A549 (cell line): ENCODE results near the gene PAX3. TPM values are rescaled to one million over a fixed set of nuclear protein-coding genes. Genes with fewer than 3 reads are reported as not detected.

Experiments
- ATAC-seq, 2 experiments: fragments of 200-7000 bp in 1 of 2; fragments of >200 bp in 1 of 2; cut with Nextera tagmentation in 1 of 2; cut with Tn5 transposase in 1 of 2; 3 replicates each; pipeline versions ENCODE4 v1.8.0 to v1.9.1; 2018 to 2020; ENCODE audit warnings: mild to moderate bottlenecking in 1 of 2, moderate library complexity in 1 of 2
- CTCF ChIA-PET: fragments of 300-600 bp; sonication (Branson Sonifier 250); formaldehyde crosslinking; extraction: SDS; loops from one replicate; lab custom pipeline; 2021; ENCODE audit warnings: antibody characterized with exemption, inconsistent platforms; lab: Yijun Ruan, JAX
- POLR2A ChIA-PET: fragments of 350-600 bp; formaldehyde crosslinking; extraction: SDS; loops from one replicate; lab custom pipeline; 2021; ENCODE audit warnings: antibody characterized with exemption, inconsistent platforms; lab: Yijun Ruan, JAX
- DNase-seq, 2 experiments: peaks; one replicate each; pipeline versions ENCODE4 v3.0.0 to v3.0.0-alpha.2; 2011 to 2016; ENCODE audit warnings: low read depth in 1 of 2, low spot score in 1 of 2
- FAIRE-seq: peaks from 2 replicates; lab custom pipeline; 2011; peaks lifted over from hg19 to GRCh38; lab: Jason Lieb, UNC
- H3K27ac ChIP-seq, 2 experiments: fragments of >200 bp; sonication (Bioruptor Twin); formaldehyde crosslinking; 3 replicates each; pipeline ENCODE4 v1.5.1; 2016 to 2017
- H3K4me1 ChIP-seq: fragments of >200 bp; sonication (Bioruptor Twin); formaldehyde crosslinking; 3 replicates; pipeline ENCODE4 v1.6.1; 2016
- H3K4me2 ChIP-seq: fragments of >200 bp; sonication (Bioruptor Twin); formaldehyde crosslinking; 3 replicates; pipeline ENCODE4 v1.6.1; 2016
- H3K4me3 ChIP-seq: fragments of >200 bp; sonication (Bioruptor Twin); formaldehyde crosslinking; 3 replicates; pipeline ENCODE4 v1.5.1; 2016
- H3K9me3 ChIP-seq: fragments of >200 bp; sonication (Bioruptor Twin); formaldehyde crosslinking; 3 replicates; pipeline ENCODE4 v1.6.1; 2016
- BCL3 ChIP-seq: fragments of >200 bp; sonication (Bioruptor Twin); formaldehyde crosslinking; IDR thresholded peaks from 3 replicates; pipeline ENCODE4 v1.6.1; 2016
- CHD4 ChIP-seq: fragments of 200-600 bp; sonication (generic); IDR thresholded peaks from 2 replicates; pipeline ENCODE4 v1.6.1; 2016; ENCODE audit warnings: antibody characterized with exemption, mild to moderate bottlenecking, borderline replicate concordance
- FOXS1 ChIP-seq: fragments of 250-450 bp; sonication (Bioruptor Pico); IDR thresholded peaks from 2 replicates; pipeline ENCODE4 v1.5.0; 2020; ENCODE audit warnings: mild to moderate bottlenecking, moderate library complexity
- HES2 ChIP-seq: fragments of >200 bp; sonication (Bioruptor Twin); formaldehyde crosslinking; IDR thresholded peaks from 2 replicates; pipeline ENCODE4 v1.6.1; 2016
- MAZ ChIP-seq: fragments of 150-350 bp; IDR thresholded peaks from 2 replicates; pipeline ENCODE4 v1.6.1; 2014; ENCODE audit warnings: antibody characterized with exemption, low read depth, low read length, borderline replicate concordance
- NFE2L2 ChIP-seq: fragments of 150-350 bp; conservative IDR thresholded peaks from 2 replicates; pipeline ENCODE4 v1.6.1; 2014; ENCODE audit warnings: low read length
- NPAS2 ChIP-seq: fragments of 250-450 bp; sonication (Bioruptor Pico); IDR thresholded peaks from 2 replicates; pipeline ENCODE4 v1.8.0; 2022; ENCODE audit warnings: mild to moderate bottlenecking, moderate library complexity, borderline replicate concordance
- RARB ChIP-seq: fragments of 250-450 bp; sonication (Bioruptor Pico); IDR thresholded peaks from 2 replicates; pipeline ENCODE4 v1.8.0; 2021; ENCODE audit warnings: mild to moderate bottlenecking, moderate library complexity
- RCOR1 ChIP-seq: fragments of 150-350 bp; IDR thresholded peaks from 2 replicates; pipeline ENCODE4 v1.6.1; 2014; ENCODE audit warnings: antibody characterized with exemption, low read length, low read depth
- RFX5 ChIP-seq: fragments of 450-650 bp; IDR thresholded peaks from 2 replicates; pipeline ENCODE4 v1.7.1; 2014; ENCODE audit warnings: antibody characterized with exemption, mild to moderate bottlenecking, moderate library complexity
- RNF2 ChIP-seq: fragments of 200-600 bp; sonication (generic); IDR thresholded peaks from 2 replicates; pipeline ENCODE4 v1.6.1; 2016; ENCODE audit warnings: low read depth, mild to moderate bottlenecking, antibody characterized with exemption, moderate library complexity, borderline replicate concordance
- ZNF302 ChIP-seq: fragments of 250-450 bp; sonication (Bioruptor Pico); IDR thresholded peaks from 2 replicates; pipeline ENCODE4 v1.9.0; 2021; ENCODE audit warnings: inconsistent platforms, mild to moderate bottlenecking, moderate library complexity
- ZSCAN20 ChIP-seq: fragments of 250-450 bp; sonication (Bioruptor Pico); IDR thresholded peaks from 2 replicates; pipeline ENCODE4 v1.8.0; 2022; ENCODE audit warnings: mild to moderate bottlenecking, moderate library complexity
- WGBS: methylation state at CpG from one replicate; pipeline ENCODE4 v1.1.6; 2017; ENCODE audit errors: missing lambda C conversion rate; 5-methylcytosine and 5-hydroxymethylcytosine counted together
- polyA plus RNA-seq, 4 experiments: library from polyadenylated mRNA; depleted of rRNA in 3 of 4; stranded (reverse); fragments of >200 nt; fragmentation: RNase III in 1 of 4; extraction: RNeasy Plus Mini Kit Qiagen cat#74134 plus additional on column Dnase treatment in 1 of 4; gene quantifications; 2 replicates in 3 of 4; 3 replicates in 1 of 4; pipeline ENCODE4 v1.2.3, GENCODE V29; 2011 to 2017
- TF ChIP-seq, protein P1 (sequence below): fragments of >200 bp; sonication (Bioruptor Twin); formaldehyde crosslinking; IDR thresholded peaks from 3 replicates; pipeline ENCODE4 v1.5.1; 2016
- TF ChIP-seq, protein P2 (sequence below): fragments of 250-450 bp; sonication (Bioruptor Pico); IDR thresholded peaks from 2 replicates; pipeline ENCODE4 v1.5.0; 2021; ENCODE audit warnings: mild to moderate bottlenecking, moderate library complexity, borderline replicate concordance
- TF ChIP-seq, protein P3 (sequence below): IDR thresholded peaks from 2 replicates; pipeline ENCODE4 v1.6.1; 2012; ENCODE audit warnings: low read depth, borderline replicate concordance

PAX3 gene
- polyA plus RNA-seq, 2 of the 4 experiments (the other 2 are of a cell fraction) = not detected

GRCh38 chr2:222212571-222212970 lies 86.2 kb downstream of the PAX3 start:
- 1% methylated on average over 4 of the region's 4 CpGs for WGBS
- ATAC-seq (no peak), FAIRE-seq (no peak), DNase-seq (no peak)
- TF ChIP-seq, protein P1, sequence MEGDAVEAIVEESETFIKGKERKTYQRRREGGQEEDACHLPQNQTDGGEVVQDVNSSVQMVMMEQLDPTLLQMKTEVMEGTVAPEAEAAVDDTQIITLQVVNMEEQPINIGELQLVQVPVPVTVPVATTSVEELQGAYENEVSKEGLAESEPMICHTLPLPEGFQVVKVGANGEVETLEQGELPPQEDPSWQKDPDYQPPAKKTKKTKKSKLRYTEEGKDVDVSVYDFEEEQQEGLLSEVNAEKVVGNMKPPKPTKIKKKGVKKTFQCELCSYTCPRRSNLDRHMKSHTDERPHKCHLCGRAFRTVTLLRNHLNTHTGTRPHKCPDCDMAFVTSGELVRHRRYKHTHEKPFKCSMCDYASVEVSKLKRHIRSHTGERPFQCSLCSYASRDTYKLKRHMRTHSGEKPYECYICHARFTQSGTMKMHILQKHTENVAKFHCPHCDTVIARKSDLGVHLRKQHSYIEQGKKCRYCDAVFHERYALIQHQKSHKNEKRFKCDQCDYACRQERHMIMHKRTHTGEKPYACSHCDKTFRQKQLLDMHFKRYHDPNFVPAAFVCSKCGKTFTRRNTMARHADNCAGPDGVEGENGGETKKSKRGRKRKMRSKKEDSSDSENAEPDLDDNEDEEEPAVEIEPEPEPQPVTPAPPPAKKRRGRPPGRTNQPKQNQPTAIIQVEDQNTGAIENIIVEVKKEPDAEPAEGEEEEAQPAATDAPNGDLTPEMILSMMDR = no peak
- TF ChIP-seq HES2 = no peak
- TF ChIP-seq NFE2L2 = no peak
- no peak for TF ChIP-seq ZSCAN20 (CRISPR knock-in tag)
- H3K4me2 ChIP-seq = no peak overlapping the region
- POLR2A ChIA-PET = no interaction called here
- CTCF ChIA-PET = interaction anchor here (0.8 kb wide), 1 partner anchor 9 kb away, joined by 3 read pairs; no protein-coding TSS in a partner anchor
- H3K4me3 ChIP-seq = no peak overlapping the region
- no peak overlapping the region for H3K27ac ChIP-seq
- H3K9me3 ChIP-seq = no peaks in the 10 kb centered on the region
- no peaks in the 10 kb centered on the region for H3K4me1 ChIP-seq

DNA sequence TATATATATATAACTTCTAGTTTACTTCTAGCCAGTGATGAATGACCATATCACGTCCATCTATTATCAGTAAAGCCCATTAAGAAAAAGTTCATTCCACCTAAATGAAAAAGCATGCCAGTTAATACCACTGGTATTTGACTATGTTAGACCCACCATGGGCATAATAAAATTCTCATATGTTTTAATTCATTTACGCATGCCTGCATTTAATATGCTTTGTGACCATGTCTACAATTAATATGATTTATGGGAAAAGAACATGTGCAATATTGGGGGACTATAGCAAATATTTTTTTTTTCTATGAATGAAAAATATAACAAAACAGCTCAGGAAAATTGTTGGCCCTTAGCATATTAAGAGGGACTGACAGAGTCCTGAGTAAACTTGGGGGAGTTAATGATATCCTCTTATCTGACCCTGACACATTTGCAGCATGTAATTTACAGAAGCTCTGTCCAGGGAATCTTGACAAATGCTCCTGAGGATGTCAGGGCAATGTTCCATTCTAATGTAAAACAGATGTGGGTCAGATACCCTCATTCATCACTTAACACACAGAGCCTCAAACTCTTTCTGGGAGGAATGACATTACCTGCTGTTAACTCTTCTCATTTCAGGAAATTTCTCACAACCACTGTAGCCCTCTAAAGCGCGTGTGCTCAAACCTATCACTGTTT lies 90.6 kb downstream of the PAX3 start:
- ChIA-PET CTCF (no interaction called here), POLR2A (no interaction called here)
- H3K4me3 ChIP-seq = no peak overlapping the region
- FAIRE-seq (no peak), ATAC-seq (no peak), DNase-seq (no peak)
- no peaks in the 10 kb centered on the region for H3K4me1 ChIP-seq
- 68% methylated on average over 4 of the region's 4 CpGs for WGBS
- no peak for TF ChIP-seq NPAS2 (CRISPR knock-in tag)
- TF ChIP-seq RARB (CRISPR knock-in tag) = no peak
- no peak for TF ChIP-seq RFX5
- no peak for TF ChIP-seq RCOR1
- no peaks in the 10 kb centered on the region for H3K9me3 ChIP-seq
- no peak overlapping the region for H3K27ac ChIP-seq
- H3K4me2 ChIP-seq = no peak overlapping the region

GRCh38 chr2:222205136-222205535 lies 93.7 kb downstream of the PAX3 start:
- TF ChIP-seq, protein P2, sequence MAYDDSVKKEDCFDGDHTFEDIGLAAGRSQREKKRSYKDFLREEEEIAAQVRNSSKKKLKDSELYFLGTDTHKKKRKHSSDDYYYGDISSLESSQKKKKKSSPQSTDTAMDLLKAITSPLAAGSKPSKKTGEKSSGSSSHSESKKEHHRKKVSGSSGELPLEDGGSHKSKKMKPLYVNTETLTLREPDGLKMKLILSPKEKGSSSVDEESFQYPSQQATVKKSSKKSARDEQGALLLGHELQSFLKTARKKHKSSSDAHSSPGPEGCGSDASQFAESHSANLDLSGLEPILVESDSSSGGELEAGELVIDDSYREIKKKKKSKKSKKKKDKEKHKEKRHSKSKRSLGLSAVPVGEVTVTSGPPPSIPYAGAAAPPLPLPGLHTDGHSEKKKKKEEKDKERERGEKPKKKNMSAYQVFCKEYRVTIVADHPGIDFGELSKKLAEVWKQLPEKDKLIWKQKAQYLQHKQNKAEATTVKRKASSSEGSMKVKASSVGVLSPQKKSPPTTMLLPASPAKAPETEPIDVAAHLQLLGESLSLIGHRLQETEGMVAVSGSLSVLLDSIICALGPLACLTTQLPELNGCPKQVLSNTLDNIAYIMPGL (CRISPR knock-in tag) = no peak
- TF ChIP-seq, protein P3, sequence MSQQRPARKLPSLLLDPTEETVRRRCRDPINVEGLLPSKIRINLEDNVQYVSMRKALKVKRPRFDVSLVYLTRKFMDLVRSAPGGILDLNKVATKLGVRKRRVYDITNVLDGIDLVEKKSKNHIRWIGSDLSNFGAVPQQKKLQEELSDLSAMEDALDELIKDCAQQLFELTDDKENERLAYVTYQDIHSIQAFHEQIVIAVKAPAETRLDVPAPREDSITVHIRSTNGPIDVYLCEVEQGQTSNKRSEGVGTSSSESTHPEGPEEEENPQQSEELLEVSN = no peak
- TF ChIP-seq CHD4 (no peak), RFX5 (no peak)
- TF ChIP-seq, all 56 proteins: peak for 0
- no peak for DNase-seq
- Histone ChIP-seq H3K27ac (no peak overlapping the region), H3K9me3 (no peaks in the 10 kb centered on the region), H3K4me2 (no peak overlapping the region), H3K4me1 (no peaks in the 10 kb centered on the region), H3K4me3 (no peak overlapping the region)
- no peak for ATAC-seq
- FAIRE-seq = no peak
- POLR2A ChIA-PET = no interaction called here
- CTCF ChIA-PET = interaction anchor here (1.1 to 1.7 kb wide), 2 partner anchors 10 to 409 kb away, joined by 3 to 6 read pairs; no protein-coding TSS in a partner anchor
- 0% methylated on average over 1 of the region's 1 CpG for WGBS

- Histone ChIP-seq H3K4me3 (no peak overlapping the region), H3K9me3 (no peaks in the 10 kb centered on the region), H3K4me2 (no peak overlapping the region), H3K27ac (no peak overlapping the region), H3K4me1 (no peaks in the 10 kb centered on the region)
- TF ChIP-seq ZNF302 (CRISPR knock-in tag) (no peak), HES2 (no peak), MAZ (no peak), RNF2 (no peak), FOXS1 (CRISPR knock-in tag) (no peak), BCL3 (no peak)
- POLR2A ChIA-PET = no interaction called here
- FAIRE-seq = no peak
- WGBS = 3% methylated on average over 4 of the region's 4 CpGs
- CTCF ChIA-PET = no interaction called here
- ATAC-seq = no peak
- no peak for DNase-seq
These were observed 95.8 kb downstream of the PAX3 start for GRCh38 chr2:222203041-222203440.
